OCI-LY1 (cell line): Measurements from ENCODE around the gene CPN2.

Experiments used
- H2AFZ ChIP-seq: fragments of 200-600 bp; sonication (generic), shearing (Covaris generic); 2 replicates; pipeline ENCODE4 v1.6.0; 2014; ENCODE audit warnings: antibody characterized with exemption, mild to moderate bottlenecking, low read length
- H3F3A ChIP-seq: fragments of 200-600 bp; sonication (generic), shearing (Covaris generic); 2 replicates; pipeline ENCODE4 v1.6.0; 2014; ENCODE audit warnings: mild to moderate bottlenecking, antibody characterized with exemption, low read length, moderate library complexity; ENCODE audit not compliant: insufficient read depth
- H3K27ac ChIP-seq: fragments of 200-600 bp; sonication (generic); 2 replicates; pipeline ENCODE4 v1.5.1; 2014; ENCODE audit warnings: low read length, mixed run types, mild to moderate bottlenecking, low read depth; ENCODE audit not compliant: poor library complexity, severe bottlenecking
- H3K27me3 ChIP-seq: fragments of 200-600 bp; sonication (generic); 2 replicates; pipeline ENCODE4 v1.6.0; 2014; ENCODE audit warnings: antibody characterized with exemption, mild to moderate bottlenecking, low read length, moderate library complexity; ENCODE audit not compliant: insufficient read depth
- H3K36me3 ChIP-seq: fragments of 200-600 bp; sonication (generic); 2 replicates; pipeline ENCODE4 v1.6.1; 2014; ENCODE audit warnings: mild to moderate bottlenecking, antibody characterized with exemption, low read length, moderate library complexity, mixed read lengths; ENCODE audit not compliant: insufficient read depth
- H3K4me1 ChIP-seq: fragments of 200-600 bp; sonication (generic); 2 replicates; pipeline ENCODE4 v1.5.1; 2014; ENCODE audit warnings: mild to moderate bottlenecking, low read length, moderate library complexity; ENCODE audit not compliant: insufficient read depth, severe bottlenecking
- H3K4me2 ChIP-seq: fragments of 200-600 bp; sonication (generic), shearing (Covaris generic); 2 replicates; pipeline ENCODE4 v1.6.1; 2014; ENCODE audit warnings: low read length
- H3K4me3 ChIP-seq: fragments of 200-600 bp; sonication (generic); 2 replicates; pipeline ENCODE4 v1.5.1; 2014; ENCODE audit warnings: low read length, low read depth, mild to moderate bottlenecking, mixed read lengths; ENCODE audit not compliant: poor library complexity, severe bottlenecking
- H3K79me2 ChIP-seq: fragments of 200-600 bp; shearing (Covaris generic); 2 replicates; pipeline ENCODE4 v1.6.1; 2016; ENCODE audit warnings: mixed run types, low read length, mixed read lengths; ENCODE audit not compliant: insufficient read depth
- H3K9ac ChIP-seq: fragments of 200-600 bp; sonication (generic), shearing (Covaris generic); 2 replicates; pipeline ENCODE4 v1.6.1; 2014; ENCODE audit warnings: mild to moderate bottlenecking, low read length, mixed read lengths
- H3K9me2 ChIP-seq: fragments of 200-600 bp; sonication (generic), shearing (Covaris generic); 2 replicates; pipeline ENCODE4 v1.6.1; 2014; ENCODE audit warnings: low read depth, mild to moderate bottlenecking, low read length, mixed read lengths
- H3K9me3 ChIP-seq: fragments of 200-600 bp; shearing (Covaris generic); 2 replicates; pipeline ENCODE4 v1.6.1; 2014; ENCODE audit warnings: low read length, mixed read lengths
- H4K20me1 ChIP-seq: fragments of 200-600 bp; sonication (generic), shearing (Covaris generic); 2 replicates; pipeline ENCODE4 v1.6.0; 2016; ENCODE audit warnings: mild to moderate bottlenecking, low read length; ENCODE audit not compliant: insufficient read depth
- CTCF ChIP-seq: fragments of 200-600 bp; sonication (generic), shearing (Covaris generic); IDR thresholded peaks from 2 replicates; pipeline ENCODE4 v1.5.1; 2017; ENCODE audit warnings: mild to moderate bottlenecking, antibody characterized with exemption, low read length, moderate library complexity, mixed read lengths
- EZH2 ChIP-seq: fragments of 200-600 bp; sonication (generic), shearing (Covaris generic); IDR thresholded peaks from 2 replicates; pipeline ENCODE4 v1.8.0; 2017; ENCODE audit warnings: borderline replicate concordance, mixed run types, mild to moderate bottlenecking, antibody characterized with exemption, low read length, moderate library complexity, mixed read lengths

The CPN2 gene

DNA sequence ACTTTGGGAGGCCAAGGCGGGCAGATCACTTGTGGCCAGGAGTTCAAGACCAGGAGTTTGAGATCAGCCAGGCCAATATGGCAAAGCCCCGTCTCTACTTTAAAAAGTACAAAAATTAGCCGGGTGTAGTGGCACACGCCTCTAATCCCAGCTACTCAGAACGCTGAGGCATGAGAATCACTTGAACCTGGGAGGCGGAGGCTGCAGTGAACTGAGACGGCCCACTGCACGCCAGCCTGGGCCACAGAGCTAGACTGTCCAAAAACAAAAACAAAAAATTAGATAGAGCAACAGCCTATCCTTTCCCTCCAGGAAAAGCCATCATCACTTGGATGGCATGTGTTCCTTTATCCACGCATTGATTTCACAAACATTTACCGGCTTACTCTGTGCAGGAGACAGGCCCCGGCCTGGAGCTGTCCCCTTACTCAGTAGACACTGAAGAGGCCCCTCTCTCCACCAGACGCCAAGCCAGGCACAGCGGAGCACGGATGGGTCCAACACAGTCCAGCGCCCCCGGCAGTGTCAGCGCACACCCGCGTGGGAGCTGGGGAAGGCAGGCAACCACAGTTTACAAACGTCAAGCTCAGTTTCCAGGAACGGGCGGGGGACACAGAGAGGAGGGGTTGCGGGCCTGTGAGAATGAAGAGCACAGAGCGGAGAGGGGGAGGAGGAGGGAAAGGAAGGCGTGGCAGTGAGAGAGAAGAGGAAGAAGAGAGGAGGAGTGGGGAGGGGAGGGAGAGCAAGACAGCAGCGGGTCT lies 44.8 kb upstream of the CPN2 start:
- H3K9ac ChIP-seq, result no peak overlapping the region
- H3K36me3 ChIP-seq, result peaks cover 1% of the 10 kb centered on the region; the same call in 1 of the 2 replicates
- H3K4me1 ChIP-seq, result peaks cover 10% of the 10 kb centered on the region
- TF ChIP-seq CTCF (no peak), EZH2 (no peak)
- peaks cover 5% of the 10 kb centered on the region for H3K9me3 ChIP-seq
- no peak overlapping the region for H3K27ac ChIP-seq
- no peak overlapping the region for H2AFZ ChIP-seq
- no peak overlapping the region for H3K4me3 ChIP-seq
- H3K27me3 ChIP-seq, result peaks cover 6% of the 10 kb centered on the region; the same call in 1 of the 2 replicates
- H4K20me1 ChIP-seq, result no peaks in the 10 kb centered on the region
- no peaks in the 10 kb centered on the region for H3K9me2 ChIP-seq
- peak overlapping the region; percentile 8; the same call in 1 of the 2 replicates for H3K4me2 ChIP-seq
- H3F3A ChIP-seq, result no peaks in the 10 kb centered on the region
- H3K79me2 ChIP-seq, result no peaks in the 10 kb centered on the region

DNA sequence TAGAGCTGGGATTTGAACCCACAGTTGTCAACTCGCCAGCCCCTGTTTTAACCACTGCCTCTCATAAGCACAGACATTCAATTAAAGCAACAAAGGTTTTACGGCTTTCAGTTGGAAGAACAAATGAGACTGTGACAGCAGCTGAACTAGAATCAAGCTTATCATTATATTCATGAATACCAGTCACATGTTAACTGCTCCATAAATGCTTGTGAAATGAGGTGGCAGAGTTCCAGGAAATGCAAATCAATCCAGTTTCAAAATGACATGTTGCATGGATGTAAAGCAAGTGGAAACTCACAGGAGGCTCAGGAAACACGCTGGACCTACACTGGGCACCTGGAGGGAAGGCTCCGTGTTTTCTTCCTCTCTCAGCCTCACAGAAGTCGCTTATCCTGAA lies 44.1 kb upstream of the CPN2 start:
- Histone ChIP-seq H4K20me1 (no peaks in the 10 kb centered on the region), H3F3A (no peaks in the 10 kb centered on the region), H3K79me2 (no peaks in the 10 kb centered on the region), H3K9ac (no peak overlapping the region), H3K4me3 (no peak overlapping the region), H3K27me3 (peaks cover 8% of the 10 kb centered on the region; the same call in 1 of the 2 replicates), H3K27ac (no peak overlapping the region), H3K9me2 (no peaks in the 10 kb centered on the region), H3K9me3 (peaks cover 12% of the 10 kb centered on the region), H3K4me1 (peaks cover 8% of the 10 kb centered on the region), H3K36me3 (peaks cover 4% of the 10 kb centered on the region; the same call in 1 of the 2 replicates), H3K4me2 (no peak overlapping the region), H2AFZ (no peak overlapping the region)
- no peak for TF ChIP-seq CTCF

DNA sequence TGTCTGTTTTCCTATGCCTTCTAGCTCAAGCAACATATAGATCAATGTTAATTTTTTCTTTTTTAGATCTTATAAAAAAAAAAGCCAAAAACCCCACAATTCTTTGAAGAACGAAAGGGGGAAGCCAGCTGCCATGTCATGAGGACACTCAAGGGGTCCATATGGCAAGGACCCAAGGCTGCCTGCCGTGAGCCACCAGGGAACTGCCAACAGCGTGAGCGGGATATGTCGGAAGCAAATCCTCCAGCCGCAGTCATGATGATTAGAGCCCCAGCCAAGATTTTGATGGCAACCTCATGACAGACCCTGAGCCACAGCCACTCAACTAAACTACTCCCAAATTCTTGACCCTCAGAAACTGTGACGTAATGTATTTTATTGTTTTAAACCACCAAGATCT lies 41.4 kb upstream of the CPN2 start:
- H3K9ac ChIP-seq, result no peak overlapping the region
- peaks cover 12% of the 10 kb centered on the region; the same call in 1 of the 2 replicates for H3K27me3 ChIP-seq
- H3K27ac ChIP-seq, result no peak overlapping the region
- H4K20me1 ChIP-seq, result no peaks in the 10 kb centered on the region
- H3K79me2 ChIP-seq, result no peaks in the 10 kb centered on the region
- H3K9me3 ChIP-seq, result peaks cover 20% of the 10 kb centered on the region
- H3K36me3 ChIP-seq, result peaks cover 4% of the 10 kb centered on the region; the same call in 1 of the 2 replicates
- TF ChIP-seq EZH2 (no peak), CTCF (no peak)
- H3K4me2 ChIP-seq, result no peak overlapping the region
- H3K4me1 ChIP-seq, result peaks cover 5% of the 10 kb centered on the region
- no peak overlapping the region for H3K4me3 ChIP-seq
- no peaks in the 10 kb centered on the region for H3F3A ChIP-seq
- no peak overlapping the region for H2AFZ ChIP-seq
- no peaks in the 10 kb centered on the region for H3K9me2 ChIP-seq
